Upper lobe of left lung (tissue), 6 donors: ENCODE measurements around the gene MALRD1. TPM values are rescaled to one million over a fixed set of nuclear protein-coding genes. Genes with fewer than 3 reads are reported as not detected.

ENCODE experiments used
- ATAC-seq, 2 donors: fragments of 200-7000 bp; cut with Tn5 transposase; one replicate each; pipeline ENCODE4 v1.9.1; 2022; ENCODE audit warnings: mild to moderate bottlenecking in 2 of 2, moderate library complexity in 2 of 2; ENCODE audit not compliant: low FRiP score in 2 of 2
- DNase-seq, 2 donors: peaks; one replicate each; pipeline ENCODE4 v3.0.0-alpha.2; 2019 to 2020
- H3K27ac ChIP-seq, 4 donors: fragments of 200-600 bp; sonication (generic); one replicate each; pipeline ENCODE4 v1.5.1; 2016 to 2019
- H3K27me3 ChIP-seq, 4 donors: fragments of 200-600 bp; sonication (generic); one replicate each; pipeline ENCODE4 v1.5.1; 2017 to 2019
- H3K36me3 ChIP-seq, 4 donors: fragments of 200-600 bp; sonication (generic); one replicate each; pipeline ENCODE4 v1.5.1; 2016 to 2019
- H3K4me1 ChIP-seq, 4 donors: fragments of 200-600 bp; sonication (generic); one replicate each; pipeline ENCODE4 v1.5.1; 2018 to 2019
- H3K4me3 ChIP-seq, 4 donors: fragments of 200-600 bp; sonication (generic); one replicate each; pipeline ENCODE4 v1.5.1; 2017 to 2019; ENCODE audit warnings: mild to moderate bottlenecking in 2 of 4, moderate library complexity in 1 of 4
- H3K9me3 ChIP-seq, 4 donors: fragments of 200-600 bp; sonication (generic); one replicate each; pipeline ENCODE4 v1.5.1; 2018 to 2019
- CTCF ChIP-seq, 6 experiments: fragments of 450-650 bp in 4 of 6; fragments of 200-600 bp in 2 of 6; sonication (generic) in 2 of 6; IDR thresholded peaks; one replicate each; pipeline ENCODE4 v1.5.1; 2016 to 2019; ENCODE audit warnings: antibody characterized with exemption in 6 of 6
- EP300 ChIP-seq, 4 donors: sonication (generic); formaldehyde crosslinking; IDR thresholded peaks; one replicate each; pipeline ENCODE4 v1.5.1; 2017; ENCODE audit warnings: antibody characterized with exemption in 4 of 4, control low read depth in 2 of 4
- POLR2A ChIP-seq, 4 donors: fragments of 450-650 bp; IDR thresholded peaks; one replicate each; pipeline ENCODE4 v1.5.1; 2016 to 2017; ENCODE audit warnings: antibody characterized with exemption in 4 of 4, mild to moderate bottlenecking in 2 of 4
- POLR2AphosphoS5 ChIP-seq, 2 donors: sonication (generic); formaldehyde crosslinking; IDR thresholded peaks; one replicate each; pipeline ENCODE4 v1.5.1; 2017; ENCODE audit warnings: antibody characterized with exemption in 2 of 2
- WGBS, 2 donors: methylation state at CpG; one replicate each; pipeline ENCODE4 v1.1.5; 2017 to 2018; 5-methylcytosine and 5-hydroxymethylcytosine counted together
- total RNA-seq, 6 donors: library from RNA; depleted of rRNA in 4 of 6; stranded (reverse); fragments of >200 nt in 4 of 6; gene quantifications; one replicate each; pipeline versions ENCODE4 v1.1.0 to v1.2.1, GENCODE V29; 2016 to 2021
- donor health status: DM: no; HTN: no; CAD: no; lungs with moderate emphysema.
- donor health status: DM: no; HTN: yes; CAD: no; lungs with severe emphysema.

The MALRD1 gene
- total RNA-seq, 6 donors from 2014 or later = 2.7 to 21.0 (median 7.5) TPM

DNA sequence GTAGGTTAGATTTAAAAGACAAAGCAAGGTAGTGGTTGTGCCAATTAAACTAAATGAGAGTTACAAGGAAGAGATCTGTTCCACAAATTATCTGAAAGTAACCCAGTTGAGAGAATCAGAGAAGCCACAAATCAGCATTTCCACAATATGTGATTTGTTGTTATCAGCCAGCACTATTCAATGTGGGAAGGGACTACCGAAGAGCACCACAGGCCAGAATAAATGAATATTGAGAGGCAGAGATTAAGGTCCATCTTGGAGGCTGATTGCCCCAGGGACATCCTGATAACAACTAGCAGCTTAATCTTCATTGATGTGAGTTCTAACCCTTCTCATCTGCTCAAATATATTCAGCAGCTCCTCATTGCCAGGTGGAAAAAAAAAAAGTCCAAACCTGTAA, 367.6 kb downstream of the MALRD1 start:
- Histone ChIP-seq H3K4me1 (no peaks in the 10 kb centered on the region), H3K27me3 (no peaks in the 10 kb centered on the region), H3K36me3 (no peaks in the 10 kb centered on the region), H3K4me3 (no peak overlapping the region), H3K27ac (no peak overlapping the region), H3K9me3 (no peaks in the 10 kb centered on the region)
- TF ChIP-seq EP300 (IDR thresholded peaks at IDR 0.05) = no peak
- no peak for TF ChIP-seq POLR2A (IDR thresholded peaks at IDR 0.05)
- no peak for TF ChIP-seq CTCF (IDR thresholded peaks at IDR 0.05)
- TF ChIP-seq POLR2AphosphoS5 (IDR thresholded peaks at IDR 0.05) = no peak
- WGBS, 2 donors = 57 to 58% methylated on average over 1 of the region's 1 CpG
- no peak for DNase-seq
- ATAC-seq = no peak

- no peaks in the 10 kb centered on the region for H3K9me3 ChIP-seq
- no peak overlapping the region for H3K4me3 ChIP-seq
- H3K4me1 ChIP-seq = no peaks in the 10 kb centered on the region
- ATAC-seq = no peak
- no peaks in the 10 kb centered on the region for H3K27me3 ChIP-seq
- H3K36me3 ChIP-seq = no peaks in the 10 kb centered on the region
- 91 to 95% methylated on average over 4 of the region's 4 CpGs for WGBS, 2 donors
- no peak overlapping the region for H3K27ac ChIP-seq
- no peak for TF ChIP-seq POLR2A (IDR thresholded peaks at IDR 0.05)
- no peak for DNase-seq
These were observed 369.1 kb downstream of the MALRD1 start for GRCh38 chr10:19417740-19418139.

DNA sequence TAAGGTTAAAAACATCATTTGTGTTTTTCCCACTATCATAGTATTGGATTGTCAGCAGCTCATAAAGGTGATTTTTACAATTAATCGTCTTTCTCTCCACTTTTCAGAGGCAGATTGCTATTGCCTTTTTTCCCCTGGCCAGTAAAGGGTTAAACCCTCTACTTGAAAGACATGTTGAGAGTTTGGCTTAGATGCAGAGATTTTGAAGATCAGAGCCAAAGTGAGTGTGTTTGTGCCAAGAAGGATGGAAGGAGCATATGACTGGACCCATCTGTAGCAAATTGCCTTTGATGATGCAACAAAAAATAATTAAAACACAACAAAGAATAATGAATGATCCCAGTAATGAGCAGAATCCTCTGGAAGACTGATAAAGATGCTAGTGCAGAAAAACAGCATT, 373.1 kb downstream of the MALRD1 start:
- no peak overlapping the region for H3K27ac ChIP-seq
- no peak overlapping the region for H3K4me3 ChIP-seq
- no peaks in the 10 kb centered on the region for H3K4me1 ChIP-seq
- WGBS, 2 donors = 63 to 64% methylated on average over 1 of the region's 1 CpG
- H3K36me3 ChIP-seq = no peaks in the 10 kb centered on the region
- ATAC-seq = no peak
- H3K27me3 ChIP-seq = no peaks in the 10 kb centered on the region
- H3K9me3 ChIP-seq = no peaks in the 10 kb centered on the region
- TF ChIP-seq CTCF (IDR thresholded peaks at IDR 0.05) (no peak), POLR2A (IDR thresholded peaks at IDR 0.05) (no peak)
- no peak for DNase-seq

DNA sequence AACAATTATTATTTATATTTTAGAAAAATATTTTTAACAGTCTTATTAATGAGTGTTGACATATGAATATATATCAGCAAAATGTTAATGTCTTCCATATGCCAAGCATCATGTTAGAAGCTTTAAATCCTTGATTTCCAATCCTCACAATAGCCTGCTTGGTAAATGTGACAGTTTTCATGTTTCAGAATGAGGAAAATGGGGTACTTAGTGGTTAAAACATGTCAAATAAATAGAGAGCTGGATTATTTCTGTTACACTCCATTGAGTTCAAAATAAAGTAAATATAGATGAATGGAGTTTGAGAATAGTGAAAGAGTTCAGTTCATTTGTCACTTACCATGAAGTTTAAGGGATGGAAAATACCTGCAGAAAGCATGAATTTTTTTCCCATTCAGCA, 377.4 kb downstream of the MALRD1 start:
- Histone ChIP-seq H3K27ac (no peak overlapping the region), H3K4me1 (no peaks in the 10 kb centered on the region), H3K36me3 (no peaks in the 10 kb centered on the region), H3K27me3 (no peaks in the 10 kb centered on the region), H3K9me3 (no peaks in the 10 kb centered on the region), H3K4me3 (no peak overlapping the region)
- ATAC-seq (no peak), DNase-seq (no peak)
- no peak for TF ChIP-seq POLR2A (IDR thresholded peaks at IDR 0.05)
- no peak for TF ChIP-seq EP300 (IDR thresholded peaks at IDR 0.05)
- TF ChIP-seq POLR2AphosphoS5 (IDR thresholded peaks at IDR 0.05) = no peak
- no peak for TF ChIP-seq CTCF (IDR thresholded peaks at IDR 0.05)

GRCh38 chr10:19431622-19432351, 383.2 kb downstream of the MALRD1 start:
- 62 to 69% methylated on average over 5 of the region's 5 CpGs for whole genome bisulfite sequencing, 2 donors
- Histone ChIP-seq H3K9me3 (no peaks in the 10 kb centered on the region), H3K27ac (no peak overlapping the region), H3K4me3 (no peak overlapping the region), H3K4me1 (no peaks in the 10 kb centered on the region), H3K36me3 (no peaks in the 10 kb centered on the region), H3K27me3 (no peaks in the 10 kb centered on the region)
- ATAC-seq (no peak), DNase-seq (no peak)
- TF ChIP-seq CTCF (IDR thresholded peaks at IDR 0.05) = no peak
